HG02973 (cell line): ENCODE data around the gene ZNF792.
A peak's percentile ranks its signal among the peaks of the same experiment; 100 is the strongest.
"Not testable (repeated sequence)": the region's sequence is repeated elsewhere in the genome, so short reads cannot be mapped to it uniquely, and the experiment has no call there.

Experiments used
- ATAC-seq: cut with Tn5 transposase; IDR thresholded peaks from one replicate; pipeline ENCODE4 v1.9.1; 2021; ENCODE audit warnings: moderate library complexity; ENCODE audit not compliant: unreplicated experiment

Gene ZNF792

DNA sequence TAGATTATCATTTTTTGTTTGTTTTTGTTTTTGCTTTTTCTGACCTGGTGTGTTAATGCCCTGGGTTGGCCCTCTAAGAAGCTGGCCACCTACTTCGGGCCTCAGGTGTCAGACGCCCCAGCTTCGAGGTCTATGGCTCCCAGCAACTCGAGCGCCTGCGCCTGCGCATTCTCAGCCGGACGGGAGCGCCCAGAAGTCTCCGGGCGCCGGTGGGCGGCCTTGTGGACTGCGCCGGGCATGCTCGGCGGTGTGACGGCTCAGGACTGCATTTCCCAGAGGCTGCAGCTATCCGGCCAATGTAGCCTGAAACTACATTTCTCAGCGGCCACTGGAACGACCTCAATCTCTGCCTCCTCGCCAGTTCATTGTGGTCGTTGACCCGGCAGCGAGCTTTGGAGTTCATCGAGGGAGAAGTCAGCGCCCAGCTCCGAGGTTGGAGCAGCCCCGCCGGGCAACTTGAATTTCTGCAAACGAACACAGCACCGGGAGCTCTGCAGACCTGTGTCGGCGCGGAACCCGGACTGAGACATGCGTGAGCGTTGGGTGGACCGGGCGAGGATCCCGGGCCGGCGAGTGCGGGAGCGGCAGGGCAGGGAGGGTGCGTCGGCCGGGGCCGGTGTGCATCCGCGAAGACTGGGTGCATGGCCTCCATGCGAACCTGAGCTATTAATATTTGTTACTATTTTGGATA lies 37.2 kb downstream of the ZNF792 start, which contains the start of gene ZNF30:
Gene ZNF30 (plus strand): TSS at position 219 of the 691 bp plus-strand sequence. CDS start 3,045 bp downstream, outside the sequence.
- ATAC-seq, result peak; percentile 92

DNA sequence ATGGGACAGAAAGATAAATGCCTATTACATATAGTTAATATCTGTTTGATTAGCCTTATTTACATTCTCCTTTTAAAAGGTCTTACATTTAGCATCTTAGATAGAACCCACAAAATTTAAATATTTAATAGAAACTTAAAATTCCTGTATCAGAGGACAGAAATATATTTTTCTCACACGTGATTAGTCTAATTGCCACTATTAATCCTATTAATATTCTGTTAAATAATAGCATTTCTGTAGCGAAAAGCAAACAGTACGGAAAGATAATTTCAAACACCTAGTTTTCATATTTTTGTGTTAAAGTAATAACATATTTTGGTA lies 37.7 kb downstream of the ZNF792 start:
- no peak for ATAC-seq

DNA sequence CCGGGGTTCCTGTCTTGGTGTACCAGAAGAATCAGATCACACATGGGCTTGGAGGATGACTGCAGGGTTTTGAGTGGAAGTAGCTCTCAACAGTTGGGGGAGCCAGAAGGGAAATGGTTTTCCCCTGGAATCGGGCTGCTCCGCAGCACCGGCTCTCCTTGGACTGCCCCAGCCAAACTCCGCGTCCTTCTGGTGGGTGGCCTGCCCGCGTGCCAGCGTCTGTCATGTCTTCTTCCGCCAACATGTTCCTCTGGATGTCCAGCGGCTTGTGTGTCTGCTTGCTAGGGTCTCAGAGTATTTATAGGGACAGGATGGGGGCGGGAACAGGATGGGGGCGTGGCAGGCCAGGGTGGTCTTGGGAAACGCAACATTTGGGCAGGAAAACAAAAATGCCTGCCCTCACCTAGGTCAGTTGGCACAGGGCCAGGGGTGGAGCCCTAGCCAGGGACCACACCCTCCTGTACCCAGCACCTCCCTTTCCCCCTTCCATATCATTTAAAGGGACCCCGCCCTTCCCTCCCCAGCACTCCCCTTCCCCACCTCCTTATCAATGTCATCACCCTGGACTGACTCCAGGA lies 38.7 kb downstream of the ZNF792 start:
- ATAC-seq, result no peak

DNA sequence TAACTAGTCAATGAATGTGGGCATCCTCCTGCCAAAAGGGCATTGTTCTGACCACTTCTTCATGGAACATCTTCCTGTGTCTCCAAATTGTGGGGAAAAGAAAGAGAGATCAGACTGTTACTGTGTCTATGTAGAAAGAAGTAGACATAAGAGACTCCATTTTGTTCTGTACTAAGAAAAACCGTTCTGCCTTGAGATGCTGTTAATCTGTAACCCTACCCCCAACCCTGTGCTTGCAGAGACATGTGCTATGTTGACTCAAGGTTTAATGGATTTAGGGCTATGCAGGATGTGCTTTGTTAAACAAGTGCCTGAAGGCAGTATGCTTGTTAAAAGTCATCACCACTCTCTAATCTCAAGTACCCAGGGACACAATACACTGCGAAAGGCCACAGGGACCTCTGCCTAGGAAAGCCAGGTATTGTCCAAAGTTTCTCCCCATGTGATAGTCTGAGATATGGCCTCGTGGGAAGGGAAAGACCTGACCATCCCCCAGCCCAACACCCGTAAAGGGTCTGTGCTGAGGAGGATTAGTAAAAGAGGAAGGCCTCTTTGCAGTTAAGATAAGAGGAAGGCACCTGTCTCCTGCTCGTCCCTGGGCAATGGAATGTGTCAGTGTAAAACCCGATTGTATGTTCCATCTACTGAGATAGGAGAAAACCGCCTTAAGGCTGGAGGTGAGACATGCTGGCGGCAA lies 43.8 kb downstream of the ZNF792 start:
- ATAC-seq, result not testable (repeated sequence)

DNA sequence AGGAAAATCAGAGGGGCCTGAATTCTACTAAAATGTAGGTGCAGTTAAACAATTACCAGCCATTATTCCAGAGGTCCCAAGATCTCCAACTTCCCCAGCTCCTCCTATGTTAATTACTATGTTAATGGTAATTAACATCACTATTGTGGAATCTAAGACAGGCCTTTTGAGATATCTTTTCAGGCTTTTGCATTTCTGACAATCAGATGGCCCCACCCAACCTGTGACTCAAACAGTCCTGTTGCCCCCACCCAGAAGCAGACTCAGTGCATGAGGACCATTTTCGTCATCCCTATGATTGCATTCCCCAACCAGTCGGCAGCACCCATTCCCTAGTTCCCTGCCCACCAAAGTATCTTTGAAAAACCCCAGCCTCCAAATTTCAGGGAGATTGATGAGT lies 45.8 kb downstream of the ZNF792 start:
- no peak for ATAC-seq

DNA sequence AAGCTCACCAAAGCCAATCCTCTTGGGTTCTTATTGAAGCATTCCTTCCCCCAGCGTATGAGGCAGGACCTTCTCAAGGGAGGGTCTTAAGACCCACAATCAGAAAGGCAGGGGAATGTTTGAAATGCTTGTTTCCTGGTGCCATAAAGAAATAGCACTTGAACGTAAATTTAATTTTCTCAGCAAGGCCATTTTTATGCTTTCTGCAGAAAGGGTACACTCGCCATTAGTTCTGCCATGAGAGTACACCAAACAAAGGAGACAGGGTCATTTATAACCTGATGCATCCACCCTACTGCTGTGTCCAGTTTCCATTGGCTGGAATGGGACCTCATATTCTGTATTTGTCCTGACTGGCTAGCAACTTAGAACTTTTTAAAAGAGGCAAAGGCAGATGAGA lies 46.9 kb downstream of the ZNF792 start:
- not testable (repeated sequence) for ATAC-seq

DNA sequence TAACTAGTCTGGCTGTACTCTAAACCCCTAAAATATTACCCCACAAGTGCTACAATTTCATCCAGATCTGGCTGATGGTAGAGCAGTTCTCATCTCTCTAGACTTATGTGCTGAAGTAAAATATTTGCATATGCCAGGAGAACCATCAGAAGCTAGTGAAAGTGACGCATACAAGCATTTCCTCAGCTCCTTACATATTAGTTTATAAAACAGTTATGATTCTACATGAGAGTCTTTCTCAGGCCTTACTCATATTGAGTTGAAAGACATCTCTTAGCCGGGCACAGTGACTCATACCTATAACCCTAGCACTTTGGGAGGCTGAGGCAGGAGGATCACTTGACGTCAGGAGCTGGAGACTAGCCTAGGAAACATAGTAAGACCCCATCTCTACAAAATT lies 53.3 kb downstream of the ZNF792 start:
- no peak for ATAC-seq
